Endodermal cell (in vitro differentiated cells): ENCODE data around the gene MAP2K7. TPM values are rescaled to one million over a fixed set of nuclear protein-coding genes. Genes with fewer than 3 reads are reported as not detected.

Experiments used
- DNase-seq: peaks from one replicate; pipeline ENCODE4 v3.0.0-alpha.2; 2017
- H3K27ac ChIP-seq: 2 replicates; pipeline ENCODE4 v1.5.1; 2013; ENCODE audit warnings: mild to moderate bottlenecking, low read depth, low read length, moderate library complexity
- H3K27me3 ChIP-seq: 2 replicates; pipeline ENCODE4 v1.6.1; 2013; ENCODE audit warnings: mild to moderate bottlenecking, low read length, moderate library complexity; ENCODE audit not compliant: insufficient read depth, control insufficient read depth, poor library complexity, severe bottlenecking
- H3K36me3 ChIP-seq: 2 replicates; pipeline ENCODE4 v1.7.0; 2013; ENCODE audit warnings: mild to moderate bottlenecking, low read length, moderate library complexity; ENCODE audit not compliant: control insufficient read depth, insufficient read depth
- H3K4me1 ChIP-seq: one replicate; pipeline ENCODE4 v1.7.0; 2013; ENCODE audit warnings: low read length; ENCODE audit not compliant: control insufficient read depth, insufficient read depth
- H3K4me3 ChIP-seq: 2 replicates; pipeline ENCODE4 v1.5.1; 2013; ENCODE audit warnings: mild to moderate bottlenecking, low read length, moderate library complexity
- H3K9ac ChIP-seq: 2 replicates; pipeline ENCODE4 v1.6.1; 2013; ENCODE audit warnings: mild to moderate bottlenecking, low read length, moderate library complexity; ENCODE audit not compliant: poor library complexity, severe bottlenecking; ENCODE audit errors: extremely low read depth
- H3K9me3 ChIP-seq: 2 replicates; pipeline ENCODE4 v1.6.1; 2013; ENCODE audit warnings: mild to moderate bottlenecking, low read length, moderate library complexity; ENCODE audit not compliant: control insufficient read depth
- H3K27ac Mint-ChIP-seq: 2 replicates; pipeline ENCODE4 v1.8.0; 2020; ENCODE audit warnings: mixed read lengths
- H3K27me3 Mint-ChIP-seq: 2 replicates; pipeline ENCODE4 v1.8.0; 2021; ENCODE audit warnings: mild to moderate bottlenecking, mixed read lengths; ENCODE audit not compliant: insufficient read depth
- H3K36me3 Mint-ChIP-seq: 2 replicates; pipeline ENCODE4 v1.8.0; 2020; ENCODE audit warnings: low read depth, mixed read lengths
- H3K4me1 Mint-ChIP-seq: 2 replicates; pipeline ENCODE4 v1.8.0; 2020; ENCODE audit warnings: mixed read lengths
- H3K4me3 Mint-ChIP-seq: 2 replicates; pipeline ENCODE4 v1.8.0; 2020; ENCODE audit warnings: mild to moderate bottlenecking, moderate library complexity, mixed read lengths
- H3K9me3 Mint-ChIP-seq: 2 replicates; pipeline ENCODE4 v1.8.0; 2020; ENCODE audit warnings: mild to moderate bottlenecking, mixed read lengths
- CTCF ChIP-seq: fragments of 200-600 bp; sonication (generic); conservative IDR thresholded peaks from 2 replicates; pipeline ENCODE4 v1.5.0; 2021; ENCODE audit warnings: antibody characterized with exemption, mild to moderate bottlenecking
- WGBS, 2 experiments: methylation state at CpG; one replicate each; pipeline versions ENCODE4 v1.1.5 to v1.1.7; 2013; ENCODE audit warnings: missing lambda C conversion rate in 2 of 2, mixed read lengths in 1 of 2; ENCODE audit not compliant: insufficient coverage in 1 of 2, insufficient read length in 1 of 2; 5-methylcytosine and 5-hydroxymethylcytosine counted together
- total RNA-seq, 2 donors: library from RNA; stranded (reverse); fragmentation: NEBNext Ultra II Directional in 1 of 2; extraction: Animal tissue kit (Norgen Biotek cat#: 25700) in 1 of 2; gene quantifications; 2 replicates in 1 of 2; 3 replicates in 1 of 2; pipeline ENCODE4 v1.2.1, GENCODE V29; 2021

Gene MAP2K7
- total RNA-seq, 2 donors from 2014 or later, result 33.4 to 40.0 TPM

GRCh38 chr19:7862413-7862951 lies 41.2 kb upstream of the MAP2K7 start:
- peaks cover 81% of the 10 kb centered on the region for H3K27me3 Mint-ChIP-seq
- no peaks in the 10 kb centered on the region for H3K4me1 Mint-ChIP-seq
- no peak for TF ChIP-seq CTCF
- Histone ChIP-seq H3K9me3 (no peaks in the 10 kb centered on the region), H3K27me3 (peaks cover 74% of the 10 kb centered on the region), H3K36me3 (no peaks in the 10 kb centered on the region), H3K4me1 (peaks cover 4% of the 10 kb centered on the region), H3K4me3 (peak overlapping the region; percentile 58), H3K9ac (no peak overlapping the region), H3K27ac (no peak overlapping the region)
- no peaks in the 10 kb centered on the region for H3K36me3 Mint-ChIP-seq
- H3K27ac Mint-ChIP-seq, result no peak overlapping the region
- H3K4me3 Mint-ChIP-seq, result peak overlapping the region; percentile 49
- WGBS, 2 experiments, result 1% methylated on average over 53 of the region's 67 CpGs; no CpG with 5 or more reads in 1 of the 2 experiments
- no peaks in the 10 kb centered on the region for H3K9me3 Mint-ChIP-seq
- peak; percentile 99 for DNase-seq

GRCh38 chr19:7863157-7863970 lies 40.3 kb upstream of the MAP2K7 start:
- 33 to 34% methylated on average over 36 to 83 of the region's 83 CpGs for WGBS, 2 experiments
- H3K27me3 ChIP-seq, result peaks cover 73% of the 10 kb centered on the region
- peaks cover 90% of the 10 kb centered on the region for H3K27me3 Mint-ChIP-seq

More at GRCh38 chr19:7863157-7863970, 40.3 kb upstream of the MAP2K7 start:
- no peaks in the 10 kb centered on the region for H3K36me3 ChIP-seq
- Mint-ChIP-seq H3K27ac (no peak overlapping the region), H3K4me3 (peak overlapping the region; percentile 28), H3K36me3 (no peaks in the 10 kb centered on the region), H3K9me3 (no peaks in the 10 kb centered on the region), H3K4me1 (no peaks in the 10 kb centered on the region)
- H3K27ac ChIP-seq, result no peak overlapping the region
- peaks cover under 1% of the 10 kb centered on the region for H3K4me1 ChIP-seq
- no peak overlapping the region for H3K9ac ChIP-seq
- no peak overlapping the region for H3K4me3 ChIP-seq
- DNase-seq, result peak; percentile 86
- no peaks in the 10 kb centered on the region for H3K9me3 ChIP-seq
- no peak for TF ChIP-seq CTCF
